GM18508 (cell line): ENCODE results near the gene EPHB4.

Experiments used
- ATAC-seq: cut with Tn5 transposase; IDR thresholded peaks from one replicate; pipeline ENCODE4 v1.9.1; 2021; ENCODE audit warnings: moderate number of reproducible peaks; ENCODE audit not compliant: insufficient read depth, unreplicated experiment

The EPHB4 gene

GRCh38 chr7:100827330-100828226 is at the start of gene EPHB4:
Gene EPHB4 (minus strand): TSS chr7:100827523. CDS start chr7:100827030, 493 bp downstream.
- no peak for ATAC-seq

GRCh38 chr7:100875356-100875751 is 48.0 kb upstream of the EPHB4 start:
- ATAC-seq: no peak

GRCh38 chr7:100874577-100875355 is 47.4 kb upstream of the EPHB4 start, which contains the start of gene SRRT:
Gene SRRT (plus strand): TSS chr7:100875103. CDS start chr7:100875591, 488 bp downstream.
- peak; percentile 54 for ATAC-seq

- no peak for ATAC-seq
Observed at GRCh38 chr7:100874300-100874576, 46.9 kb upstream of the EPHB4 start.

GRCh38 chr7:100873599-100874299 is 46.4 kb upstream of the EPHB4 start:
- no peak for ATAC-seq

- no peak for ATAC-seq
Observed at GRCh38 chr7:100867776-100868485, 40.6 kb upstream of the EPHB4 start.

- no peak for ATAC-seq
Observed at GRCh38 chr7:100867040-100867775, 39.9 kb upstream of the EPHB4 start, which contains the start of gene TRIP6. Gene TRIP6 (plus strand): TSS chr7:100867387. CDS start chr7:100867498, 111 bp downstream.

GRCh38 chr7:100866729-100867039 is 39.4 kb upstream of the EPHB4 start:
- no peak for ATAC-seq

- ATAC-seq: no peak
Observed at GRCh38 chr7:100865938-100866728, 38.8 kb upstream of the EPHB4 start.

- ATAC-seq: no peak
Observed at GRCh38 chr7:100865372-100865911, 38.1 kb upstream of the EPHB4 start.

- no peak for ATAC-seq
Observed at GRCh38 chr7:100864263-100864845, 37.0 kb upstream of the EPHB4 start.

- ATAC-seq: no peak
Observed at GRCh38 chr7:100863406-100863950, 36.2 kb upstream of the EPHB4 start.

GRCh38 chr7:100861616-100861985 is 34.3 kb upstream of the EPHB4 start:
- no peak for ATAC-seq

- no peak for ATAC-seq
Observed at GRCh38 chr7:100860702-100861615, 33.6 kb upstream of the EPHB4 start.

- ATAC-seq: no peak
Observed at GRCh38 chr7:100859856-100860255, 32.5 kb upstream of the EPHB4 start.

- ATAC-seq: no peak
Observed at GRCh38 chr7:100856871-100857282, 29.6 kb upstream of the EPHB4 start.

- no peak for ATAC-seq
Observed at GRCh38 chr7:100855515-100855914, 28.2 kb upstream of the EPHB4 start.
